Keratinocyte (primary cell): ENCODE results near the gene AK2.

Experiments
- CTCF ChIP-seq, 3 experiments: IDR thresholded peaks in 1 of 3; conservative IDR thresholded peaks in 1 of 3; optimal IDR thresholded peaks in 1 of 3; 2 replicates in 2 of 3; 3 replicates in 1 of 3; pipeline versions ENCODE3 to v1.5.1; 2011; ENCODE audit warnings: low read length in 3 of 3, mild to moderate bottlenecking in 3 of 3, moderate library complexity in 2 of 3, control low read depth in 1 of 3, inconsistent platforms in 1 of 3; ENCODE audit not compliant: insufficient read depth in 2 of 3; ENCODE audit errors: extremely low read depth in 1 of 3
- EZH2 ChIP-seq: IDR thresholded peaks from one replicate; pipeline ENCODE4 v1.6.1; 2012; ENCODE audit warnings: inconsistent platforms, mild to moderate bottlenecking, low read length, moderate library complexity

- no peak for TF ChIP-seq CTCF (optimal IDR thresholded peaks at IDR 0.05 in 1 of 3, IDR thresholded peaks at IDR 0.05 in 1 of 3, conservative IDR thresholded peaks at IDR 0.05 in 1 of 3; ENCODE audit: extremely low read depth in 1 of 3, insufficient read depth in 2 of 3, low read length in 3 of 3)
- TF ChIP-seq EZH2, result no peak
Measured at GRCh38 chr1:33047839-33048305, 11.2 kb upstream of the AK2 start.
